HepG2 (cell line): ENCODE measurements around the gene ANKZF1. TPM values are rescaled to one million over a fixed set of nuclear protein-coding genes. Genes with fewer than 3 reads are reported as not detected.
A peak's percentile ranks its signal among the peaks of the same experiment; 100 is the strongest.

Source experiments
- ATAD3A ChIP-seq: sonication (generic); formaldehyde crosslinking; IDR thresholded peaks from 2 replicates; pipeline ENCODE4 v1.4.0; 2020; ENCODE audit warnings: missing genetic modification reagents
- CREB1 ChIP-seq, 2 experiments: fragments of 450-650 bp in 1 of 2; IDR thresholded peaks; 2 replicates each; pipeline ENCODE4 v1.6.1; 2016 to 2017; ENCODE audit warnings: control low read depth in 1 of 2, mild to moderate bottlenecking in 1 of 2, missing compliant biosample characterization in 1 of 2, missing genetic modification characterization in 1 of 2
- GFI1 ChIP-seq: sonication (generic); formaldehyde crosslinking; IDR thresholded peaks from 2 replicates; pipeline ENCODE4 v1.5.0; 2020; ENCODE audit warnings: missing genetic modification reagents, mild to moderate bottlenecking, borderline replicate concordance
- NFYB ChIP-seq: sonication (generic); formaldehyde crosslinking; IDR thresholded peaks from 2 replicates; pipeline ENCODE4 v1.4.0; 2020; ENCODE audit warnings: missing genetic modification reagents
- SOX6 ChIP-seq, 2 experiments: fragments of 450-650 bp in 1 of 2; sonication (generic) in 1 of 2; formaldehyde crosslinking in 1 of 2; IDR thresholded peaks; 2 replicates each; pipeline versions ENCODE4 v1.4.0 to v1.6.1; 2017 to 2020; ENCODE audit warnings: antibody characterized with exemption in 1 of 2, mild to moderate bottlenecking in 1 of 2, missing genetic modification reagents in 1 of 2
- ZBTB43 ChIP-seq: sonication (generic); formaldehyde crosslinking; conservative IDR thresholded peaks from 2 replicates; pipeline ENCODE4 v1.4.0; 2020; ENCODE audit warnings: missing genetic modification reagents
- ZEB1 ChIP-seq: IDR thresholded peaks from 2 replicates; pipeline ENCODE4 v1.6.1; 2012; ENCODE audit warnings: mild to moderate bottlenecking, low read depth, inconsistent platforms; ENCODE audit not compliant: insufficient replicate concordance
- ZNF253 ChIP-seq: sonication (generic); formaldehyde crosslinking; IDR thresholded peaks from 2 replicates; pipeline ENCODE4 v1.8.0; 2022; ENCODE audit warnings: mild to moderate bottlenecking, missing genetic modification reagents, borderline replicate concordance
- ZNF256 ChIP-seq: sonication (generic); formaldehyde crosslinking; conservative IDR thresholded peaks from 2 replicates; pipeline ENCODE4 v1.4.0; 2020; ENCODE audit warnings: missing genetic modification reagents
- ZNF451 ChIP-seq: sonication (generic); formaldehyde crosslinking; IDR thresholded peaks from 2 replicates; pipeline ENCODE4 v1.5.0; 2020; ENCODE audit warnings: mild to moderate bottlenecking, missing genetic modification reagents
- ZNF615 ChIP-seq: sonication (generic); formaldehyde crosslinking; IDR thresholded peaks from 2 replicates; pipeline ENCODE4 v1.5.0; 2020; ENCODE audit warnings: mild to moderate bottlenecking, missing genetic modification reagents, borderline replicate concordance
- ZNF747 ChIP-seq: sonication (generic); formaldehyde crosslinking; IDR thresholded peaks from 2 replicates; pipeline ENCODE4 v1.8.1; 2023; ENCODE audit warnings: missing genetic modification reagents, mild to moderate bottlenecking, borderline replicate concordance
- polyA plus RNA-seq, 8 experiments: library from polyadenylated mRNA; depleted of rRNA in 3 of 8; stranded (reverse) in 7 of 8; unstranded in 1 of 8; fragments of >200 nt; fragmentation: Illumina TruSeq in 4 of 8; extraction: Trizol in 4 of 8; gene quantifications; 2 replicates each; pipeline versions ENCODE4 v1.2.1 to v1.2.3, GENCODE V29; 2011 to 2016; ENCODE audit warnings: low read depth in 4 of 8, missing spikeins in 1 of 8, mixed read lengths in 1 of 8; ENCODE audit not compliant: insufficient read depth in 1 of 8
- total RNA-seq, 5 experiments: library from RNA; depleted of rRNA; stranded (reverse); fragments of >200 nt; fragmentation: Illumina TruSeq; extraction: Trizol; gene quantifications; 2 replicates each; pipeline ENCODE4 v1.2.3, GENCODE V29; 2016; ENCODE audit warnings: low read depth in 1 of 5
- TF ChIP-seq, protein P1 (sequence below): sonication (generic); formaldehyde crosslinking; IDR thresholded peaks from 2 replicates; pipeline ENCODE4 v1.5.1; 2020; ENCODE audit warnings: missing genetic modification reagents, mild to moderate bottlenecking, borderline replicate concordance
- TF ChIP-seq, protein P2 (sequence below): sonication (generic); formaldehyde crosslinking; IDR thresholded peaks from 2 replicates; pipeline ENCODE4; 2020; ENCODE audit warnings: missing genetic modification reagents, mild to moderate bottlenecking, borderline replicate concordance
- TF ChIP-seq, protein P3 (sequence below): sonication (generic); formaldehyde crosslinking; IDR thresholded peaks from 2 replicates; pipeline ENCODE4 v1.5.1; 2020; ENCODE audit warnings: missing genetic modification reagents, mild to moderate bottlenecking, borderline replicate concordance
- TF ChIP-seq, protein P4 (sequence below): sonication (generic); formaldehyde crosslinking; IDR thresholded peaks from 2 replicates; pipeline ENCODE4 v1.5.1; 2020; ENCODE audit warnings: mild to moderate bottlenecking, missing genetic modification reagents
- TF ChIP-seq, protein P5 (sequence below): sonication (generic); IDR thresholded peaks from 2 replicates; pipeline ENCODE4 v1.6.1; 2016; ENCODE audit warnings: low read depth, borderline replicate concordance

The ANKZF1 gene
- total and polyA plus RNA-seq, 2 of the 13 experiments (the other 11 are each of a cell fraction or from before 2014, with no cell fraction given): 25.3 to 128 TPM

GRCh38 chr2:219228911-219229304 lies 698 bp upstream of the ANKZF1 start (continued):
- TF ChIP-seq, protein P1, sequence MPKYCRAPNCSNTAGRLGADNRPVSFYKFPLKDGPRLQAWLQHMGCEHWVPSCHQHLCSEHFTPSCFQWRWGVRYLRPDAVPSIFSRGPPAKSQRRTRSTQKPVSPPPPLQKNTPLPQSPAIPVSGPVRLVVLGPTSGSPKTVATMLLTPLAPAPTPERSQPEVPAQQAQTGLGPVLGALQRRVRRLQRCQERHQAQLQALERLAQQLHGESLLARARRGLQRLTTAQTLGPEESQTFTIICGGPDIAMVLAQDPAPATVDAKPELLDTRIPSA (CRISPR knock-in tag): 0 out of 2 replicates have a peak, but pooled peaks have one; percentile 23
- TF ChIP-seq, protein P2, sequence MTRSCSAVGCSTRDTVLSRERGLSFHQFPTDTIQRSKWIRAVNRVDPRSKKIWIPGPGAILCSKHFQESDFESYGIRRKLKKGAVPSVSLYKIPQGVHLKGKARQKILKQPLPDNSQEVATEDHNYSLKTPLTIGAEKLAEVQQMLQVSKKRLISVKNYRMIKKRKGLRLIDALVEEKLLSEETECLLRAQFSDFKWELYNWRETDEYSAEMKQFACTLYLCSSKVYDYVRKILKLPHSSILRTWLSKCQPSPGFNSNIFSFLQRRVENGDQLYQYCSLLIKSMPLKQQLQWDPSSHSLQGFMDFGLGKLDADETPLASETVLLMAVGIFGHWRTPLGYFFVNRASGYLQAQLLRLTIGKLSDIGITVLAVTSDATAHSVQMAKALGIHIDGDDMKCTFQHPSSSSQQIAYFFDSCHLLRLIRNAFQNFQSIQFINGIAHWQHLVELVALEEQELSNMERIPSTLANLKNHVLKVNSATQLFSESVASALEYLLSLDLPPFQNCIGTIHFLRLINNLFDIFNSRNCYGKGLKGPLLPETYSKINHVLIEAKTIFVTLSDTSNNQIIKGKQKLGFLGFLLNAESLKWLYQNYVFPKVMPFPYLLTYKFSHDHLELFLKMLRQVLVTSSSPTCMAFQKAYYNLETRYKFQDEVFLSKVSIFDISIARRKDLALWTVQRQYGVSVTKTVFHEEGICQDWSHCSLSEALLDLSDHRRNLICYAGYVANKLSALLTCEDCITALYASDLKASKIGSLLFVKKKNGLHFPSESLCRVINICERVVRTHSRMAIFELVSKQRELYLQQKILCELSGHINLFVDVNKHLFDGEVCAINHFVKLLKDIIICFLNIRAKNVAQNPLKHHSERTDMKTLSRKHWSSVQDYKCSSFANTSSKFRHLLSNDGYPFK (CRISPR knock-in tag): no peak
- no peak for TF ChIP-seq ZNF747 (CRISPR knock-in tag)
- TF ChIP-seq SOX6 (IDR thresholded peaks at IDR 0.05): no peak
- no peak for TF ChIP-seq SOX6 (CRISPR knock-in tag; IDR thresholded peaks at IDR 0.05)
- 0 out of 2 replicates have a peak, but pooled peaks have one; percentile 12 for TF ChIP-seq ZNF253 (CRISPR knock-in tag)
- TF ChIP-seq, protein P3, sequence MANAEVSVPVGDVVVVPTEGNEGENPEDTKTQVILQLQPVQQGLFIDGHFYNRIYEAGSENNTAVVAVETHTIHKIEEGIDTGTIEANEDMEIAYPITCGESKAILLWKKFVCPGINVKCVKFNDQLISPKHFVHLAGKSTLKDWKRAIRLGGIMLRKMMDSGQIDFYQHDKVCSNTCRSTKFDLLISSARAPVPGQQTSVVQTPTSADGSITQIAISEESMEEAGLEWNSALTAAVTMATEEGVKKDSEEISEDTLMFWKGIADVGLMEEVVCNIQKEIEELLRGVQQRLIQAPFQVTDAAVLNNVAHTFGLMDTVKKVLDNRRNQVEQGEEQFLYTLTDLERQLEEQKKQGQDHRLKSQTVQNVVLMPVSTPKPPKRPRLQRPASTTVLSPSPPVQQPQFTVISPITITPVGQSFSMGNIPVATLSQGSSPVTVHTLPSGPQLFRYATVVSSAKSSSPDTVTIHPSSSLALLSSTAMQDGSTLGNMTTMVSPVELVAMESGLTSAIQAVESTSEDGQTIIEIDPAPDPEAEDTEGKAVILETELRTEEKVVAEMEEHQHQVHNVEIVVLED: no peak
- no peak for TF ChIP-seq NFYB
- TF ChIP-seq ZEB1: no peak
- peak; percentile 72; the same call in 1 of the 2 replicates for TF ChIP-seq ATAD3A (CRISPR knock-in tag)
- no peak for TF ChIP-seq CREB1 (IDR thresholded peaks at IDR 0.05)
- TF ChIP-seq CREB1 (CRISPR knock-in tag; IDR thresholded peaks at IDR 0.05): no peak
- TF ChIP-seq, protein P4, sequence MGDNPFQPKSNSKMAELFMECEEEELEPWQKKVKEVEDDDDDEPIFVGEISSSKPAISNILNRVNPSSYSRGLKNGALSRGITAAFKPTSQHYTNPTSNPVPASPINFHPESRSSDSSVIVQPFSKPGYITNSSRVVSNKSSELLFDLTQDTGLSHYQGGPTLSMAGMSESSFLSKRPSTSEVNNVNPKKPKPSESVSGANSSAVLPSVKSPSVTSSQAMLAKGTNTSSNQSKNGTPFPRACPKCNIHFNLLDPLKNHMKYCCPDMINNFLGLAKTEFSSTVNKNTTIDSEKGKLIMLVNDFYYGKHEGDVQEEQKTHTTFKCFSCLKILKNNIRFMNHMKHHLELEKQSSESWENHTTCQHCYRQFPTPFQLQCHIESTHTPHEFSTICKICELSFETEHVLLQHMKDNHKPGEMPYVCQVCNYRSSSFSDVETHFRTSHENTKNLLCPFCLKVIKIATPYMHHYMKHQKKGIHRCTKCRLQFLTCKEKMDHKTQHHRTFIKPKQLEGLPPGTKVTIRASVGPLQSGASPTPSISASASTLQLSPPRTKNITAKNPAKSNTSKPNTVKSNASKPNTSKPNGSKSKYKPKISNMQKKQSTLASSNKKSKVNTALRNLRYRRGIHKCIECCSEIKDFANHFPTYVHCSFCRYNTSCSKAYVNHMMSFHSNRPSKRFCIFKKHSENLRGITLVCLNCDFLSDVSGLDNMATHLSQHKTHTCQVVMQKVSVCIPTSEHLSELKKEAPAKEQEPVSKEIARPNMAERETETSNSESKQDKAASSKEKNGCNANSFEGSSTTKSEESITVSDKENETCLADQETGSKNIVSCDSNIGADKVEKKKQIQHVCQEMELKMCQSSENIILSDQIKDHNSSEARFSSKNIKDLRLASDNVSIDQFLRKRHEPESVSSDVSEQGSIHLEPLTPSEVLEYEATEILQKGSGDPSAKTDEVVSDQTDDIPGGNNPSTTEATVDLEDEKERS: 0 out of 2 replicates have a peak, but pooled peaks have one; percentile 66
- TF ChIP-seq, protein P5, sequence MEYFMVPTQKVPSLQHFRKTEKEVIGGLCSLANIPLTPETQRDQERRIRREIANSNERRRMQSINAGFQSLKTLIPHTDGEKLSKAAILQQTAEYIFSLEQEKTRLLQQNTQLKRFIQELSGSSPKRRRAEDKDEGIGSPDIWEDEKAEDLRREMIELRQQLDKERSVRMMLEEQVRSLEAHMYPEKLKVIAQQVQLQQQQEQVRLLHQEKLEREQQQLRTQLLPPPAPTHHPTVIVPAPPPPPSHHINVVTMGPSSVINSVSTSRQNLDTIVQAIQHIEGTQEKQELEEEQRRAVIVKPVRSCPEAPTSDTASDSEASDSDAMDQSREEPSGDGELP: peak; percentile 63; the same call in 1 of the 2 replicates
- no peak for TF ChIP-seq ZNF256
- TF ChIP-seq ZNF451: no peak; the same call in 1 of the 2 replicates
- 0 out of 2 replicates have a peak, but pooled peaks have one; percentile 26 for TF ChIP-seq GFI1 (CRISPR knock-in tag)
- TF ChIP-seq ZNF615: peak; percentile 29; the same call in 1 of the 2 replicates
- TF ChIP-seq ZBTB43 (CRISPR knock-in tag): no peak
